ENCODE data around the gene SAMD4A. TPM values are rescaled to one million over a fixed set of nuclear protein-coding genes. Genes with fewer than 3 reads are reported as not detected.

Gene SAMD4A
- total RNA-seq, 1 experiment from 2014 or later: 9.6 TPM

- TF ChIP-seq CTCF (conservative IDR thresholded peaks at IDR 0.05): no peak
- Histone ChIP-seq H3K56ac (ENCODE audit: insufficient read length, low read depth, low read length) (no peak overlapping the region), H3K79me2 (ENCODE audit: insufficient read depth, low read length) (no peaks in the 10 kb centered on the region), H2BK5ac (ENCODE audit: insufficient read length, low read length) (no peak overlapping the region), H4K20me1 (ENCODE audit: control insufficient read depth, insufficient read depth, insufficient read length) (no peaks in the 10 kb centered on the region), H3K18ac (ENCODE audit: insufficient read length, low read depth, low read length) (no peak overlapping the region), H2AFZ (ENCODE audit: low read length) (no peak overlapping the region), H3K4me1 (ENCODE audit: insufficient read depth, low read length) (no peaks in the 10 kb centered on the region), H3T11ph (ENCODE audit: low read length) (no peak overlapping the region), H3K9ac (ENCODE audit: extremely low read depth, insufficient read length, low read length) (no peak overlapping the region), H3K79me1 (ENCODE audit: insufficient read depth, low read depth, low read length, poor library complexity, severe bottlenecking) (no peaks in the 10 kb centered on the region), H3K9me3 (ENCODE audit: control insufficient read depth, low read depth, low read length) (no peaks in the 10 kb centered on the region), H3K14ac (ENCODE audit: insufficient read depth, low read length) (no peak overlapping the region; the same call in 1 of the 2 replicates), H2BK20ac (ENCODE audit: low read depth, low read length, poor library complexity, severe bottlenecking) (no peak overlapping the region), H3K4ac (ENCODE audit: low read depth, low read length) (no peak overlapping the region), H2BK120ac (ENCODE audit: low read depth, low read length, poor library complexity, severe bottlenecking) (no peak overlapping the region), H2AK5ac (ENCODE audit: insufficient read length, low read length) (no peak overlapping the region), H2BK12ac (ENCODE audit: insufficient read length, low read depth, low read length) (no peak overlapping the region), H3K4me2 (ENCODE audit: insufficient read depth, insufficient read length, low read length) (no peak overlapping the region), H3K23ac (ENCODE audit: insufficient read length, low read depth, low read length) (no peak overlapping the region), H3K27ac (ENCODE audit: insufficient read length, low read depth, low read length) (no peak overlapping the region), H3K23me2 (ENCODE audit: insufficient read length, low read depth, low read length, poor library complexity, severe bottlenecking) (no peaks in the 10 kb centered on the region), H4K91ac (ENCODE audit: insufficient read length, low read depth, low read length) (no peak overlapping the region), H4K5ac (ENCODE audit: insufficient read length, low read depth, low read length) (no peak overlapping the region), H2BK15ac (ENCODE audit: low read depth, low read length) (no peak overlapping the region), H4K8ac (replicated peaks; ENCODE audit: insufficient read length, low read depth, low read length) (no peak overlapping the region), H3K27me3 (ENCODE audit: insufficient read depth, low read length) (no peaks in the 10 kb centered on the region)
- no CpG with 5 or more reads among the region's 21 CpGs for whole genome bisulfite sequencing (ENCODE audit: extremely low coverage, insufficient read length, low lambda C conversion rate)
- 0 out of 7 replicates have a peak, but pooled peaks cover 0 to 2% (median 0%) of the 10 kb centered on the region in 3 experiments for H3K36me3 Mint-ChIP-seq (ENCODE audit: insufficient read depth in 1 of 3, low read depth in 3 of 3)
- no peaks in the 10 kb centered on the region for H3K9me3 Mint-ChIP-seq
- no peaks in the 10 kb centered on the region for H3K27me3 Mint-ChIP-seq (ENCODE audit: low read depth)
- H3K4me1 Mint-ChIP-seq: peaks cover 5% of the 10 kb centered on the region in 2 experiments
- H3K4me3 Mint-ChIP-seq: no peak overlapping the region
- no peak for DNase-seq
- H3K27ac Mint-ChIP-seq: no peak overlapping the region
Measured at GRCh38 chr14:54781961-54782750, 215.2 kb downstream of the SAMD4A start.
